Ishikawa (cell line): ENCODE results near the gene PLS1.

Source experiments
- CEBPB ChIP-seq: IDR thresholded peaks from 2 replicates; pipeline ENCODE4 v1.6.1; 2012
- FOXM1 ChIP-seq: IDR thresholded peaks from 2 replicates; pipeline ENCODE4 v1.6.1; 2012; ENCODE audit warnings: low read depth, borderline replicate concordance
- MAX ChIP-seq: IDR thresholded peaks from 2 replicates; pipeline ENCODE4 v1.6.1; 2012
- NFIC ChIP-seq: IDR thresholded peaks from 2 replicates; pipeline ENCODE4 v1.6.1; 2012
- TAF1 ChIP-seq: IDR thresholded peaks from 2 replicates; pipeline ENCODE4 v1.6.1; 2012; ENCODE audit warnings: low read depth, mild to moderate bottlenecking
- TF ChIP-seq, protein P1 (sequence below): IDR thresholded peaks from 2 replicates; pipeline ENCODE4 v1.6.1; 2012; ENCODE audit warnings: low read depth, mild to moderate bottlenecking

DNA sequence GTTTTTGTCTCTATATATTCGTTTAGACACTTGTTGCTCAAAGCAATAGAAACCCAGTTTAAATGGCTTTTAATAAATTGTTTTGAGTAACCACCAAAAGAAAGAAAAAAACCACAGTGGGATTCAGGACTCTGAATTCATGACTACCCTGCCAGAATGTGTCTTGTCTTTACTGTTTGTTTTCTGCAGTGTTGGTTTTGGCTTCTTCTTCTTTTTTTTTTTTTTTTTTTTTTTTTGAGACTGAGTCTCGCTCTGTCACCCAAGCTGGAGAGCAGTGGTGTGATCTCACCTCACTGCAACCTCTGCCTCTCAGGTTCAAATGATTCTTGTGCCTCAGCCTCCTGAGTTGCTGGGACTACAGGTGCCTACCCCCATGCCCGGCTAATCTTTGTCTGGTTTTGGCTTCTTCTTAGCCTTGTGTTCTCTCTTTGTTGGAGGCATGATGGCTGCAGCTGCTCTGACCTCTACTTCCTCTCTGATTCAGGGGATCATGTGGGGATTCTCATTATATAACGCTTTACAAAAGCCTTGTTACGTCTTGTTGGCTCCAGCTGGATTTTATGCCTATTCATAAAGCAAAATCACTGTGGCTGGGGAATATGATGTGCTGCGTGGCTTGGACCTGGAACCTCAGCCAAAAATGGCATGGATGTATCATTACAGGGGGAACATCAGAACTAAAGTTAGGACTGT, 54.0 kb downstream of the PLS1 start:
- TF ChIP-seq, protein P1, sequence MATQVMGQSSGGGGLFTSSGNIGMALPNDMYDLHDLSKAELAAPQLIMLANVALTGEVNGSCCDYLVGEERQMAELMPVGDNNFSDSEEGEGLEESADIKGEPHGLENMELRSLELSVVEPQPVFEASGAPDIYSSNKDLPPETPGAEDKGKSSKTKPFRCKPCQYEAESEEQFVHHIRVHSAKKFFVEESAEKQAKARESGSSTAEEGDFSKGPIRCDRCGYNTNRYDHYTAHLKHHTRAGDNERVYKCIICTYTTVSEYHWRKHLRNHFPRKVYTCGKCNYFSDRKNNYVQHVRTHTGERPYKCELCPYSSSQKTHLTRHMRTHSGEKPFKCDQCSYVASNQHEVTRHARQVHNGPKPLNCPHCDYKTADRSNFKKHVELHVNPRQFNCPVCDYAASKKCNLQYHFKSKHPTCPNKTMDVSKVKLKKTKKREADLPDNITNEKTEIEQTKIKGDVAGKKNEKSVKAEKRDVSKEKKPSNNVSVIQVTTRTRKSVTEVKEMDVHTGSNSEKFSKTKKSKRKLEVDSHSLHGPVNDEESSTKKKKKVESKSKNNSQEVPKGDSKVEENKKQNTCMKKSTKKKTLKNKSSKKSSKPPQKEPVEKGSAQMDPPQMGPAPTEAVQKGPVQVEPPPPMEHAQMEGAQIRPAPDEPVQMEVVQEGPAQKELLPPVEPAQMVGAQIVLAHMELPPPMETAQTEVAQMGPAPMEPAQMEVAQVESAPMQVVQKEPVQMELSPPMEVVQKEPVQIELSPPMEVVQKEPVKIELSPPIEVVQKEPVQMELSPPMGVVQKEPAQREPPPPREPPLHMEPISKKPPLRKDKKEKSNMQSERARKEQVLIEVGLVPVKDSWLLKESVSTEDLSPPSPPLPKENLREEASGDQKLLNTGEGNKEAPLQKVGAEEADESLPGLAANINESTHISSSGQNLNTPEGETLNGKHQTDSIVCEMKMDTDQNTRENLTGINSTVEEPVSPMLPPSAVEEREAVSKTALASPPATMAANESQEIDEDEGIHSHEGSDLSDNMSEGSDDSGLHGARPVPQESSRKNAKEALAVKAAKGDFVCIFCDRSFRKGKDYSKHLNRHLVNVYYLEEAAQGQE: no peak
- TF ChIP-seq MAX (no peak), CEBPB (no peak), FOXM1 (no peak), TAF1 (no peak), NFIC (no peak)
